Rectal smooth muscle tissue (tissue), 1 donor: ENCODE data around the gene BRINP3.
"Not testable (repeated sequence)": the region's sequence is repeated elsewhere in the genome, so short reads cannot be mapped to it uniquely, and the experiment has no call there.

Source experiments
- H3K27ac ChIP-seq: one replicate; pipeline ENCODE4 v1.7.0; 2013; ENCODE audit warnings: low read depth, low read length, inconsistent platforms
- H3K27me3 ChIP-seq: one replicate; pipeline ENCODE4 v1.7.0; 2013; ENCODE audit warnings: low read length; ENCODE audit not compliant: control insufficient read depth, insufficient read depth
- H3K36me3 ChIP-seq: one replicate; pipeline ENCODE4 v1.7.0; 2013; ENCODE audit warnings: low read length; ENCODE audit not compliant: control insufficient read depth, insufficient read depth
- H3K4me1 ChIP-seq: one replicate; pipeline ENCODE4 v1.7.0; 2013; ENCODE audit warnings: low read length; ENCODE audit not compliant: control insufficient read depth, insufficient read depth
- H3K4me3 ChIP-seq: one replicate; pipeline ENCODE4 v1.7.0; 2013; ENCODE audit warnings: low read length
- H3K9ac ChIP-seq: one replicate; pipeline ENCODE4 v1.7.0; 2013; ENCODE audit warnings: low read length

The BRINP3 gene

DNA sequence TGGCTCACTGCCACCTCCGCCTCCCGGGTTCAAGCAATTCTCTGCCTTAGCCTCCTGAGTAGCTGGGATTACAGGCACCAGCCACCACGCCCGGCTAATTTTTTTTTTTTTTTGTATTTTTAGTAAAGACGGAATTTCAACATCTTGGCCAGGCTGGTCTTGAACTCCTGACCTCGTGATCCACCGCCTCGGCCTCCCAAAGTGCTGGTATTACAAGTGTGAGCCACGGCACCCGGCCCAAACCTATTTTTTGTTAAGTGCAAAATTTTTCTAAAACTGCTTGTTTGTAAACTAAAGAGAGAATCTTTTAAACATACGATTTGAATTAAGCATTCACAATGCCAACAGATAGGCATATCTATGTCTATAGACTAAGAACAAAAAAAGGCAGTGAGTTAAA is 357.1 kb downstream of the BRINP3 start:
- not testable (repeated sequence) for H3K4me1 ChIP-seq, H3K4me3 ChIP-seq

DNA sequence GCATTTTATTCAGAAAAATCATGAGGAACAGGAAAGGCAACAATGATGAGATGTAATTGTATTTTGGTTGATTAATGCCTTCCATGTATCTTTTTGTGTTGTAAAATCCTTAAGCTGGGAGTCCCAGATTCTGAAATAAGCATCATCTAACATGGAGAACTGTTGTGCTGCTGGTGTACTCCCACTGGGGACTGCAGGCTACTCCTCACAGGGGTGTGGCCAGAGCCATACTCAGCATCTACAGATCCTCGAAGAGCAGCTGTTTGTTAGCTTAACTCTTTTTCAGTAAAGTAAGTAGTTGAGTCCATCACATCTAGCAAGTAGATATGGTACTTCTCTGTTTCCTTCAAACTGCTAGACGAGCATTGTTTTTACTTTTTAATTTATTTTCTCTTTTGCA is 358.0 kb downstream of the BRINP3 start:
- H3K27me3 ChIP-seq: no peaks in the 10 kb centered on the region
- no peak overlapping the region for H3K27ac ChIP-seq
- H3K36me3 ChIP-seq: no peaks in the 10 kb centered on the region
- no peak overlapping the region for H3K4me3 ChIP-seq
- no peak overlapping the region for H3K9ac ChIP-seq
- H3K4me1 ChIP-seq: no peaks in the 10 kb centered on the region

More for the DNA sequence above, 357.1 kb downstream of the BRINP3 start:
- not testable (repeated sequence) for H3K9ac ChIP-seq, H3K27ac ChIP-seq, H3K36me3 ChIP-seq, H3K27me3 ChIP-seq

DNA sequence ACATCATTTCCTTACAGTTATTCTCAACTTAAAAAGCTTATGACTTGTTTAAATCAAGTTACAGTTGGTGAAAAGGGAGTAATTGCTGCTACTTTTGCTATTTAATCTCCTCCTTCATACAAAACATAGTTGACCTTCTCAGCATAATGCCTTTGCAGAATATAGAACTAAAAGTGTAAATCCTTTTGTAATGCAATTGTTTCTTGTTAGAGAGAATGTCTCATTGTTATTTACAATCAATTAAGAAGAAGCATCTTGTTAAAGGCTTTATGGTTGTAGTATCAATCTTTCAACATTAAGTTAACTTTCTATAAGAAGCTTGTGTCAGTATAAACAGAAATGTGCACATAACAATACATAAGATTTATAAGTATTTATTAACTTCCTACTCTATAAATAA is 360.7 kb downstream of the BRINP3 start:
- no peaks in the 10 kb centered on the region for H3K27me3 ChIP-seq
- H3K9ac ChIP-seq: no peak overlapping the region
- H3K27ac ChIP-seq: no peak overlapping the region
- H3K36me3 ChIP-seq: no peaks in the 10 kb centered on the region
- no peak overlapping the region for H3K4me3 ChIP-seq
- no peaks in the 10 kb centered on the region for H3K4me1 ChIP-seq

DNA sequence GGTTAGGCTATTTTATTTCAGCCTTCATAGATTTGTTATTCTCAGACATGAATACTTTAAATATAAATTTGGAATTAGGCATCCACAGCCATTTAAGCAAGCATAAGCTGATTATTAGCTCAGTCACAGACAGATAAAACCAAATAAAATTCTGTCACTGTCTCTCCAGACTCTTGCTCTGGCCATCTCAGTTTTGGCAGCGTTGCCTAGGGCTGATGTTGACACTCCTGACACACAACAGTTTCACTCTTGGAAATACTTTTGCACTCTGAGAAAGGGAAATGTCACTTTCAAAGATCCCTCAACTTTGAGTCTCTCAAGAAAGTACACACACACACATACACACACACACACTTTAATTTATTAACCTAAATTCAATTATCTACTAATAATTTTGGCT is 372.7 kb downstream of the BRINP3 start:
- Histone ChIP-seq H3K27me3 (no peaks in the 10 kb centered on the region), H3K27ac (no peak overlapping the region), H3K36me3 (no peaks in the 10 kb centered on the region), H3K4me3 (no peak overlapping the region), H3K9ac (no peak overlapping the region), H3K4me1 (no peaks in the 10 kb centered on the region)

DNA sequence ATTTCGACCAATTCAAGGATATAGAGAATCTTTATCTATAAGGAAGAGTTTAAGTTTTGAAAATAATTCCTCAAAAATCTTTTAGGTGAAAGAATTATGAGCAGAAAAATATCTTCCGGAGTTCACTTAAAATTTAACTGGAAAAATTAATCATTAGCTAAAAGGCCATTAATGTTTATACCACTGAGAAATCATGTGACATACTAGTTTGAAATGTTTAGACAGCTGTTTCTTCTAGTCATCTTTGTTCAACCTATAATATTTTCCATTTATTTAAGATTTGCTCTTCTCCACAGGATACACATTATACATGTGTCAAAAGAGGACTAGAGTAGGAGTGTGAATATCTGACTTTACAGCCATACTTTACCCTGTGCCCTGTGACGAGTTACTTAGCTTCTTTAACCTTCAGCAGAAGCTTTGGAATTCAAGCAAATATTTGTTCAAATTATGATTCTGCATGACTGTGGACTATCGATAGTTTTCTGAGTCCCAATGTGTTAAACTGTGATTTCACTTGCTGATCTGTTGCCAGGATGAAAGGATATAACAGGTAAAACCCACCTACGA is 374.8 kb downstream of the BRINP3 start:
- Histone ChIP-seq H3K27me3 (no peaks in the 10 kb centered on the region), H3K4me1 (no peaks in the 10 kb centered on the region), H3K4me3 (no peak overlapping the region), H3K27ac (no peak overlapping the region), H3K9ac (no peak overlapping the region), H3K36me3 (no peaks in the 10 kb centered on the region)

DNA sequence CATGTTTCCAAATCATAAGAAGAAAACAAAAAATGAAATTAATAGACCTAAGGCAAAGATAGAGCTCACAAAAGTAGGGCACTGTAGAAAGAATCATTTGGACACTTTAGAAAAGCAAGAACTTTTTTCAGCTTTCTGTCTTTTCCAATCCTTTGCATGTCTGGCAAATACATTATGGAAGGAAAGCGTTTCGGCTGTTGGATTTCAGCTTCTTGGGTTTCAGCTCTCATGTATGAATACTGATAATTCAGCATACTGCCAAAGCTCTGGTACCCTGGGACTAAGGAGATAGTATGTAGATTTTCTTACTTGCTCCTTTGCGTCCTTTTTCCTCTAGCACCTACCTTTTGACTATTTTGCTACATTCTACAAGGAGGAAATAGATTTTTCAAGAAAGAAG is 375.9 kb downstream of the BRINP3 start:
- H3K36me3 ChIP-seq: no peaks in the 10 kb centered on the region
- H3K27me3 ChIP-seq: no peaks in the 10 kb centered on the region
- H3K9ac ChIP-seq: no peak overlapping the region
- no peaks in the 10 kb centered on the region for H3K4me1 ChIP-seq
- no peak overlapping the region for H3K4me3 ChIP-seq
- no peak overlapping the region for H3K27ac ChIP-seq

DNA sequence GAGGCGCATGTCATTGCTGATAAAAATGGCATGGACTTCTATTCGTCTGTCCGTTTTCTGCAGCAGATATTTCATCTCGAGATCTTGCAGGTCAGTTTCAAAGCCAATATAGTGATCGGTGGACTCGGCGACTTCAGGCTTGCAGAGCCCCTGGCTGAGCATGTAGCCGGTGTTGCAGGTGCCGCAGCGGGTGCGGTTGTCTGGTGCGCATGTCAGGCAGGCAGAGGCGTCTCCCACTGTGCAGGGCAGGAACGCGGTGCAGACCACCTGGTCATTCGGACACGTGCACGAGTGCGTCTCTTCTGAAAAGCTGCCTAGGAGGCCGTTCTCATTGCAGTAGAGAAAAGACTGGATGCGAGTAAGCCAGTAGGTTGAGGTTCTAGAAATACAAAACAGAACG is 378.9 kb downstream of the BRINP3 start:
- H3K27ac ChIP-seq: no peak overlapping the region
- H3K27me3 ChIP-seq: no peaks in the 10 kb centered on the region
- H3K36me3 ChIP-seq: no peaks in the 10 kb centered on the region
- H3K4me1 ChIP-seq: no peaks in the 10 kb centered on the region
- no peak overlapping the region for H3K9ac ChIP-seq
- H3K4me3 ChIP-seq: no peak overlapping the region

DNA sequence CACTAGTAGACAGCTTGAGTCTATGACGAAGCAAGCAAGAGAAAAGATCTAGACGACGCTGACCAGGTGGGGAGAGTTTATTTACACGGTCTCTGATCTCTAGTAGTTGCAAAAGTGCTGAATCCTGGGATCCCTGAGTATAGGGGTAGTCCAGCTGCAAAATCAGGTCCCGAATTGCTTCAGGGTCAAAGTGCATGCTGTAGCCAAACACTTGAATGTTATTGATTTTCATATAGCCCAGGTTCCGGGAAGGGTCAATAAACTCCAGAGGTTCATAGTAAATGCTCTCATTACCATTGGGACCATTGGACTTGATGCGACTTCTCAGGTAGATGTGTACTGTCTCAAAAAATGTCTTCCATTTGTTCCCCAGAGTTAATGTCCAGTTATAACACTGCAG is 379.6 kb downstream of the BRINP3 start:
- no peaks in the 10 kb centered on the region for H3K36me3 ChIP-seq
- no peak overlapping the region for H3K4me3 ChIP-seq
- no peak overlapping the region for H3K9ac ChIP-seq
- H3K4me1 ChIP-seq: no peaks in the 10 kb centered on the region
- no peaks in the 10 kb centered on the region for H3K27me3 ChIP-seq
- H3K27ac ChIP-seq: no peak overlapping the region

DNA sequence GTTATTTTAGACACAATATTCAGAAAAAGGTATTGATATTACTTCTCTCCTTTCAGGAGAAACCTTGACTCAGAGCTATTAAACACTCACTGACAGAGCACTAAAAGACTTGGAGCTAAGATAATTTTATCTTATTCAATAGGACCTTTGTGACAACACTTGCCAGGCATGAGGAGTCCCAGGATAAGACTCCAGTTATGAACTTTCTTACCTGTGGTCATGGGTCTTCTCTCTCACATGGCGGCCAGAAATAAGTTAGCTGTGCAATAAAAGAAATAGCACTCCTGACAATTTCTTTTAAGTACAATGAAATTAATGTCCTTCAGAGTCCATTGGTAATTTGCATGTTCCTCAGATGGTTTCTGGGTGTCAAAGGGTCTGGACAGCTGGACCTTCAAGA is 382.1 kb downstream of the BRINP3 start:
- Histone ChIP-seq H3K27ac (no peak overlapping the region), H3K9ac (no peak overlapping the region), H3K4me3 (no peak overlapping the region), H3K27me3 (no peaks in the 10 kb centered on the region), H3K36me3 (no peaks in the 10 kb centered on the region), H3K4me1 (no peaks in the 10 kb centered on the region)

DNA sequence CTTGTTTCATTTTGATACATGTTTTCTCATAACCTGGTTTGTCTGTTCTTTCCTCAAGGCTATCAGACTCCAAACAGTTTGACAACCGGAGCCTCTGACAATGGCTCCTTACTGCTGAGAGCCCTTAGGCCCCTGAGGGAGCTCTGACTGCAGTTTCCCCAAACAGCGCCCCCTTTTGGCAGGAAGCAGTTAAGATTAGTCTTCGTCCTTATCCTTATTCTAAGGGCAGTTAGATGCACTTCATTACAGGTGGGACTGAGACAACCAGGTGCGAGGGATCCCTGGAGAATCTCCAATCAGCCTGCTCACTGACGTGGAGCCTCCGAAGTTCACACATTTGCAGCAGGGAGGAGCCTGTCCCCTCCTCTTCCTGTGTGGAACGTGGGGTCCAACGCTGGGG is 393.1 kb downstream of the BRINP3 start:
- no peak overlapping the region for H3K9ac ChIP-seq
- no peak overlapping the region for H3K27ac ChIP-seq
- no peaks in the 10 kb centered on the region for H3K36me3 ChIP-seq
- H3K27me3 ChIP-seq: no peaks in the 10 kb centered on the region
- H3K4me1 ChIP-seq: no peaks in the 10 kb centered on the region
- no peak overlapping the region for H3K4me3 ChIP-seq

DNA sequence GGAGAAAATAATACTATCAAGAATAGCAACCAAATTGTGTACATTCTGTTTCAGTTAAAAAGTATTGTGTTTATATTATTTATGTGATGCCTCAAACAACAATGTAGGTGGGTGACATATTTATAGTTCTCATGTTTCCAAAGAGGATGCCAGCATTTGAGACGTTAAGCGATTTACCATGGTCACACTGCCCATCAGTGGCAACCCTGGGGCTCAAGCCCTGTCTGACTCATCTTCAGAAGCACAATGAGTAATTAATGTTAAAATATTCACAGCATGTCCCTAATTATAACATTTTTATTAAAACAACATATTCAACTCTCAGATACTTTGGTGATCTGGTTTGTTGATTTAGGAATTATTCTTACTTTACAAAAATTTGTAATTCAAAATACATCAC is 409.4 kb downstream of the BRINP3 start:
- Histone ChIP-seq H3K27ac (no peak overlapping the region), H3K4me3 (no peak overlapping the region), H3K27me3 (no peaks in the 10 kb centered on the region), H3K4me1 (no peaks in the 10 kb centered on the region), H3K36me3 (no peaks in the 10 kb centered on the region), H3K9ac (no peak overlapping the region)

DNA sequence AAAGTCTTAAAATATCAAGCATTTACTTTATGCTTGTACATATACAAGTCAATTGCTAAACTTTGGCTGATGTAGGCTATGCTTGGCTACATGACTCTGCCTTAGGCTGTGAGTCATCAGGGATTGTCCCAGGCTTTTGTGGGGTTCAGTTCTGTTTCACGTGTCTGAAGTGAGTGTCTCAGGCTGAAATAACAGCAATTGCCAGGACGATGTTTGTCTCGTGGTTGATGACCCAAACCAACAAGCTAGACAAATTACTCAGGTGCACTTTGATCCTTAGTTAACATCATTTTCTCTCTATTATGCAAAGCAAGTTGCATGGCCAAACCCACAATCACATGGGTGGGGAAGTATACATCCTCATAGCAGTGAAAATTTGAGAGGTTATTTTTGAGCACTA is 410.1 kb downstream of the BRINP3 start:
- no peaks in the 10 kb centered on the region for H3K27me3 ChIP-seq
- no peaks in the 10 kb centered on the region for H3K4me1 ChIP-seq
- H3K27ac ChIP-seq: no peak overlapping the region
- no peak overlapping the region for H3K4me3 ChIP-seq
- H3K9ac ChIP-seq: no peak overlapping the region
- H3K36me3 ChIP-seq: no peaks in the 10 kb centered on the region

DNA sequence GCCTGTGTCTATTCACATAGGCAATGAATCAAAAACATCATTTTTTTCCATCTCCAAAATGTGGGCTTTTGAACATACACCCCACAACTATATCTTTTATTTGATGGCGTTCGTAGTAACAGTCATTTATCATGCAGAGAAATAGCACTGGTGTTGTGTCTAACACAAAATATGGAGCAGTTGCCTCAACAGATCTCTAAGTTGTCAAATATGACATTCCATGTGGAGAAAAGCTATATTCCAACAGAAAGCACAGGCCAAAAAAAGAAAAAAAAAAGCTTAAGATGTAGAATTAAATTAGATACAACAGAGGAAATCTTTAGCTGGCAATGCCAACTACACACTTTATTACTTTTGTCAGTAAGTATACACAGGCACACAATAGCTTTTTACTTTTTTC is 411.7 kb downstream of the BRINP3 start:
- no peaks in the 10 kb centered on the region for H3K36me3 ChIP-seq
- H3K9ac ChIP-seq: no peak overlapping the region
- no peaks in the 10 kb centered on the region for H3K4me1 ChIP-seq
- no peaks in the 10 kb centered on the region for H3K27me3 ChIP-seq
- no peak overlapping the region for H3K4me3 ChIP-seq
- no peak overlapping the region for H3K27ac ChIP-seq
